ENCODE results near the gene SLC26A1. TPM values are rescaled to one million over a fixed set of nuclear protein-coding genes. Genes with fewer than 3 reads are reported as not detected.

SLC26A1 gene
- total RNA-seq, 2 experiments from 2014 or later = not detected

DNA sequence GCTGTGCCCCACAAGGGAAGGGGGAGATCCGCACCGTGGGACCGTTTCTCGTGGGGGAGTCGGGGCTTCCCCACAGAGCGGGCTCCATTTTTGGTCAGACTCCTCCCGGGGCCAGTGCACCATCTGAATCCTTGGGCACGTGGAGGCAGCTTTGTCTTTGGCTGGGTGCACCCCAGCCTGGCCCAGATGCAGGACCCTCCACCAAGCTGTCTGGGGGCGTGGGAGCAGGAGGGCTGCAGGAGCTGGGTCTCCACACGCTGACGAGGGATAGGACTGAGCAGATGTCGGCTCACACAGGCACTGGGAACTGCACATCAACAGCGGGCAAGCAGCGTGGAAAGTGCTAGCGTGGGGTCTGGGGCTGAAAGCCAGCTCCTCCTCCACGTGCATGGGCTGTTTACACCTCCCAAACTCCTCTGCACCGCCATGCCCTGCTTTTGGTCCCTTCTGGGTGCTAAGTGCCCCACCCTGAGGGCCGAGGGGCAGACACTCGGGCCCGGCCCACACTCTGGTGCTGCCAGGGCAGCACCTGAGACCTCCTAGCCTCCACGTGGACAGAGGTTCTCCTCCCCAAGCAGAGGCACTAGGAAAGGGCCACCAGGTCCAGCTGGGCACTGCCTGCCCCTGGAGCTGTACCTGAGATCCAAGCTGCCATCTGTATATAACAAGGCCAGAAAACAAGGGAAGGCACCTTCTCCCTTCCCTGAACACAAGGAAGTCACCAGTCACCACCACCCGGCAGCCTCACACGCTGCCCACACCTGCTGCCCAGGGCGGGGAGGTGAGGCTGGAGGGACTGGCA, 33.7 kb downstream of the SLC26A1 start:
- CTCF ChIA-PET = no interaction called here
- TF ChIP-seq, protein P1, sequence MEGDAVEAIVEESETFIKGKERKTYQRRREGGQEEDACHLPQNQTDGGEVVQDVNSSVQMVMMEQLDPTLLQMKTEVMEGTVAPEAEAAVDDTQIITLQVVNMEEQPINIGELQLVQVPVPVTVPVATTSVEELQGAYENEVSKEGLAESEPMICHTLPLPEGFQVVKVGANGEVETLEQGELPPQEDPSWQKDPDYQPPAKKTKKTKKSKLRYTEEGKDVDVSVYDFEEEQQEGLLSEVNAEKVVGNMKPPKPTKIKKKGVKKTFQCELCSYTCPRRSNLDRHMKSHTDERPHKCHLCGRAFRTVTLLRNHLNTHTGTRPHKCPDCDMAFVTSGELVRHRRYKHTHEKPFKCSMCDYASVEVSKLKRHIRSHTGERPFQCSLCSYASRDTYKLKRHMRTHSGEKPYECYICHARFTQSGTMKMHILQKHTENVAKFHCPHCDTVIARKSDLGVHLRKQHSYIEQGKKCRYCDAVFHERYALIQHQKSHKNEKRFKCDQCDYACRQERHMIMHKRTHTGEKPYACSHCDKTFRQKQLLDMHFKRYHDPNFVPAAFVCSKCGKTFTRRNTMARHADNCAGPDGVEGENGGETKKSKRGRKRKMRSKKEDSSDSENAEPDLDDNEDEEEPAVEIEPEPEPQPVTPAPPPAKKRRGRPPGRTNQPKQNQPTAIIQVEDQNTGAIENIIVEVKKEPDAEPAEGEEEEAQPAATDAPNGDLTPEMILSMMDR (IDR thresholded peaks at IDR 0.05) = no peak
- Histone ChIP-seq H3K27me3 (ENCODE audit: control insufficient read depth in 1 of 2, insufficient read depth in 2 of 2, low read length in 2 of 2) (no peaks in the 10 kb centered on the region), H3K4me3 (ENCODE audit: low read length) (no peak overlapping the region), H3K36me3 (ENCODE audit: insufficient read depth, low read length) (peaks cover 13% of the 10 kb centered on the region), H3K9me3 (ENCODE audit: control insufficient read depth in 1 of 2, insufficient read depth in 1 of 2, low read length in 2 of 2) (peaks cover 0 to 6% of the 10 kb centered on the region in 2 experiments), H3K4me1 (ENCODE audit: insufficient read depth, low read length) (no peaks in the 10 kb centered on the region), H3K27ac (ENCODE audit: low read depth in 1 of 2, low read length in 2 of 2) (no peak overlapping the region)
- Mint-ChIP-seq H3K27ac (no peak overlapping the region), H3K27me3 (no peaks in the 10 kb centered on the region), H3K4me3 (no peak overlapping the region), H3K36me3 (ENCODE audit: low read depth) (peaks cover 28% of the 10 kb centered on the region), H3K9me3 (no peaks in the 10 kb centered on the region), H3K4me1 (ENCODE audit: low read depth) (no peaks in the 10 kb centered on the region)
- DNase-seq (peak in 1 of 14 experiments; percentile 12), ATAC-seq (ENCODE audit: poor library complexity) (no peak)
- intact Hi-C loops (cut with DNase I, micrococcal nuclease) = no loop called here
- POLR2A ChIA-PET = no interaction called here

DNA sequence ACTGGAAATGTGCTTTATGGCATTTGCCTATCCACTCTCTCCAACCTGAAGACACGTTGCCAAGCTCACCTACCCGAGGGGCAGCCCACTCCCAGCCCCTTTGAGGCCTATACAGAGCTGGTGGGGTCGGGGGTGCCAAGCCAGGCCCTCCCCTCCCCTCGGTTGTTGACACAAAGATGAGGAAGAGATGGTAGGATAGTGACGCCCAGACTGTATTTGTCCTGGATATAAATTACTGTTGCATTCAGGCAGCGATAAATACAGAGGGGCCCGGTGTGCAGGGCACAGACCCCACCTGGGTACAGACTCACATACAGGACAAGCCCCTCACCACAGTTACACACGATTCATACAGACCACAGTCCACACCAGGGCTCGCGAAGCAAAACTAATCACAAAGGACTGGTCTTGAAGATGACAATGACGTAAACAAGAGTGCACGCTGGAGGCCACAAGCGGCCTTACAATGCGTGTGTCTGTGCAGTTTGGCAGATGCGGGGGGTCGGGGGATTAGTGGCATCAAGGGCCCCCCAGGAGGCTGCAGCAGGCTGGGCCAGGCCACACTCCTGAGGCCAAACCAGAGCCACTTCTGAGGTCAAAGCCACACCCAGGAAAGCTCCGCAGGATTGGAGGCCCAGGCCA, 34.4 kb downstream of the SLC26A1 start:
- no peaks in the 10 kb centered on the region for H3K27me3 ChIP-seq (ENCODE audit: control insufficient read depth in 1 of 2, insufficient read depth in 2 of 2, low read length in 2 of 2)
- Mint-ChIP-seq H3K9me3 (no peaks in the 10 kb centered on the region), H3K36me3 (ENCODE audit: low read depth) (peaks cover 31% of the 10 kb centered on the region), H3K27me3 (no peaks in the 10 kb centered on the region), H3K4me3 (no peak overlapping the region), H3K4me1 (ENCODE audit: low read depth) (no peaks in the 10 kb centered on the region), H3K27ac (no peak overlapping the region)
- no peak for ATAC-seq (ENCODE audit: poor library complexity)
- no peaks in the 10 kb centered on the region for H3K4me1 ChIP-seq (ENCODE audit: insufficient read depth, low read length)
- no peak overlapping the region for H3K4me3 ChIP-seq (ENCODE audit: low read length)
- TF ChIP-seq, protein P1 (IDR thresholded peaks at IDR 0.05) = no peak
- peak in 1 of 14 experiments; percentile 5 for DNase-seq
- ChIA-PET CTCF (no interaction called here), POLR2A (no interaction called here)
- peaks cover 13% of the 10 kb centered on the region for H3K36me3 ChIP-seq (ENCODE audit: insufficient read depth, low read length)
- peaks cover 0 to 6% of the 10 kb centered on the region in 2 experiments for H3K9me3 ChIP-seq (ENCODE audit: control insufficient read depth in 1 of 2, insufficient read depth in 1 of 2, low read length in 2 of 2)
- intact Hi-C loops (cut with DNase I, micrococcal nuclease) = no loop called here
- no peak overlapping the region for H3K27ac ChIP-seq (ENCODE audit: low read depth in 1 of 2, low read length in 2 of 2)

DNA sequence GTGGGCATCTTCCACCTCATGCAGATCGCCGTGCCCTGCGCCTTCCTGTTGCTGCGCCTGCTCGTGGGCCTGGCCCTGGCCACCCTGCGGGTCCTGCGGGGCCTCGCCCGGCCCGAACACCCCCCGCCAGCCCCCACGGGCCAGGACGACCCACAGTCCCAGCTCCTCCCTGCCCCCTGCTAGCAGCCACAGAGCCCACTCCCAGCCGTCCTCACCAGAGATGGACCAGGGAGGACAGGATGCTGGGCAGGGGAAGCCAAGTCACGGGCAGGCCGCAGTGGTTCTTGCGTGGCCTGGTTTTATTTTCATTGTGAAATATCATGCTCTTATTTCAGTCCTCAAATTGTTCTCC, 34.9 kb downstream of the SLC26A1 start:
- no peaks in the 10 kb centered on the region for H3K27me3 Mint-ChIP-seq
- ChIA-PET POLR2A (interaction anchor here (0.6 kb wide), 1 partner anchor 199 kb away, joined by 3 read pairs; no protein-coding TSS in a partner anchor), CTCF (no interaction called here)
- intact Hi-C loops (cut with DNase I, micrococcal nuclease) = no loop called here
- H3K4me3 Mint-ChIP-seq = no peak overlapping the region
- peaks cover 0 to 6% of the 10 kb centered on the region in 2 experiments for H3K9me3 ChIP-seq (ENCODE audit: control insufficient read depth in 1 of 2, insufficient read depth in 1 of 2, low read length in 2 of 2)
- H3K36me3 ChIP-seq (ENCODE audit: insufficient read depth, low read length) = peaks cover 15% of the 10 kb centered on the region
- DNase-seq (no peak), ATAC-seq (ENCODE audit: poor library complexity) (no peak)
- H3K27me3 ChIP-seq (ENCODE audit: control insufficient read depth in 1 of 2, insufficient read depth in 2 of 2, low read length in 2 of 2) = no peaks in the 10 kb centered on the region
- no peaks in the 10 kb centered on the region for H3K4me1 Mint-ChIP-seq (ENCODE audit: low read depth)
- no peaks in the 10 kb centered on the region for H3K9me3 Mint-ChIP-seq
- no peak overlapping the region for H3K4me3 ChIP-seq (ENCODE audit: low read length)
- peaks cover 31% of the 10 kb centered on the region for H3K36me3 Mint-ChIP-seq (ENCODE audit: low read depth)
- H3K4me1 ChIP-seq (ENCODE audit: insufficient read depth, low read length) = no peaks in the 10 kb centered on the region
- no peak overlapping the region for H3K27ac Mint-ChIP-seq
- H3K27ac ChIP-seq (ENCODE audit: low read depth in 1 of 2, low read length in 2 of 2) = no peak overlapping the region
- TF ChIP-seq, protein P1 (IDR thresholded peaks at IDR 0.05) = no peak

All from CD4-positive, alpha-beta T cell (primary cell).